NK-92 (cell line): ENCODE data around the gene EPHA8.

ENCODE experiments used
- DNase-seq: peaks from one replicate; lab custom pipeline; 2025; ENCODE audit not compliant: unreplicated experiment; lab: John Stamatoyannopoulos, UW

EPHA8 gene

GRCh38 chr1:22563671-22564602 is 648 bp downstream of the EPHA8 start:
- DNase-seq, result no peak

GRCh38 chr1:22566161-22566560 is 2.9 kb downstream of the EPHA8 start:
- DNase-seq, result no peak

GRCh38 chr1:22567197-22567596 is 3.9 kb downstream of the EPHA8 start:
- DNase-seq, result no peak

GRCh38 chr1:22567994-22568393 is 4.7 kb downstream of the EPHA8 start:
- DNase-seq, result no peak

- DNase-seq, result no peak
Measured at GRCh38 chr1:22569269-22569668, 6.0 kb downstream of the EPHA8 start.

- no peak for DNase-seq
Measured at GRCh38 chr1:22570140-22570909, 7.0 kb downstream of the EPHA8 start.

- DNase-seq, result no peak
Measured at GRCh38 chr1:22572818-22573217, 9.5 kb downstream of the EPHA8 start.

- DNase-seq, result no peak
Measured at GRCh38 chr1:22573237-22573636, 9.9 kb downstream of the EPHA8 start.

- DNase-seq, result no peak
Measured at GRCh38 chr1:22575532-22576149, 12.4 kb downstream of the EPHA8 start.

- no peak for DNase-seq
Measured at GRCh38 chr1:22576150-22576544, 12.9 kb downstream of the EPHA8 start.

- DNase-seq, result no peak
Measured at GRCh38 chr1:22576617-22577016, 13.3 kb downstream of the EPHA8 start.

- no peak for DNase-seq
Measured at GRCh38 chr1:22578732-22579361, 15.6 kb downstream of the EPHA8 start.

GRCh38 chr1:22579541-22580155 is 16.4 kb downstream of the EPHA8 start:
- DNase-seq, result no peak

GRCh38 chr1:22582661-22583635 is 19.7 kb downstream of the EPHA8 start:
- DNase-seq, result no peak

GRCh38 chr1:22584001-22584562 is 20.8 kb downstream of the EPHA8 start:
- DNase-seq, result no peak

GRCh38 chr1:22584970-22585369 is 21.7 kb downstream of the EPHA8 start:
- no peak for DNase-seq

- DNase-seq, result no peak
Measured at GRCh38 chr1:22585471-22585870, 22.2 kb downstream of the EPHA8 start.

- no peak for DNase-seq
Measured at GRCh38 chr1:22586356-22587130, 23.3 kb downstream of the EPHA8 start.

GRCh38 chr1:22587247-22587646 is 24.0 kb downstream of the EPHA8 start:
- no peak for DNase-seq
